ENCODE data around the gene NRP2. TPM values are rescaled to one million over a fixed set of nuclear protein-coding genes. Genes with fewer than 3 reads are reported as not detected.

The NRP2 gene
- total and polyA plus RNA-seq, 2 of the 13 experiments (the other 11 are each of a cell fraction or from before 2014, with no cell fraction given): 0.65 to 1.4 TPM

DNA sequence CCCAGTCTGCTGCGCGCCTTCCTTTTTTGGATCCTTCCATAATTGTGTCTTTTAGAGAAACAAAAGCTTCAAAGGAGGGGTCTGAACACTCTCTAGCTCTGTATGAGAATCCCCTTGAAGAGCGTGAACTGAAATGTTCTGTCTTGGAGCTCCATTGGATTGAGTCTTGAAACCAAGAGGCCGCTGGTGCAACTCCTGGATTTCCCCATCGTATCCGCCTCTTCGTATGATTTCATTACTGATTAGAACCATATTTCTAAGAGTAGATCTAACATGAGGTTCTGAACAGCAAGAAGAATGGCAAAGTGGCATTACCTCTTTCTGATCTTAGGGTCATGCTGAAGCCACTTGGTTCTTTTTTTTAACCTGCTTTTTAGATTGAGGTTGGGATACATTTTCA, 31.4 kb upstream of the NRP2 start (continued):
- TF ChIP-seq ZNF891 (CRISPR knock-in tag; IDR thresholded peaks at IDR 0.05) (no peak), NR2F2 (IDR thresholded peaks at IDR 0.05; ENCODE audit: borderline replicate concordance, low read depth) (no peak), KDM1A (CRISPR knock-in tag; IDR thresholded peaks at IDR 0.05) (no peak), SMAD9 (CRISPR knock-in tag; IDR thresholded peaks at IDR 0.05) (no peak), GTF2F1 (IDR thresholded peaks at IDR 0.05; ENCODE audit: low read length) (no peak), MTF1 (CRISPR knock-in tag; IDR thresholded peaks at IDR 0.05) (no peak)
- TF ChIP-seq, protein P1, sequence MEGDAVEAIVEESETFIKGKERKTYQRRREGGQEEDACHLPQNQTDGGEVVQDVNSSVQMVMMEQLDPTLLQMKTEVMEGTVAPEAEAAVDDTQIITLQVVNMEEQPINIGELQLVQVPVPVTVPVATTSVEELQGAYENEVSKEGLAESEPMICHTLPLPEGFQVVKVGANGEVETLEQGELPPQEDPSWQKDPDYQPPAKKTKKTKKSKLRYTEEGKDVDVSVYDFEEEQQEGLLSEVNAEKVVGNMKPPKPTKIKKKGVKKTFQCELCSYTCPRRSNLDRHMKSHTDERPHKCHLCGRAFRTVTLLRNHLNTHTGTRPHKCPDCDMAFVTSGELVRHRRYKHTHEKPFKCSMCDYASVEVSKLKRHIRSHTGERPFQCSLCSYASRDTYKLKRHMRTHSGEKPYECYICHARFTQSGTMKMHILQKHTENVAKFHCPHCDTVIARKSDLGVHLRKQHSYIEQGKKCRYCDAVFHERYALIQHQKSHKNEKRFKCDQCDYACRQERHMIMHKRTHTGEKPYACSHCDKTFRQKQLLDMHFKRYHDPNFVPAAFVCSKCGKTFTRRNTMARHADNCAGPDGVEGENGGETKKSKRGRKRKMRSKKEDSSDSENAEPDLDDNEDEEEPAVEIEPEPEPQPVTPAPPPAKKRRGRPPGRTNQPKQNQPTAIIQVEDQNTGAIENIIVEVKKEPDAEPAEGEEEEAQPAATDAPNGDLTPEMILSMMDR (CRISPR knock-in tag; IDR thresholded peaks at IDR 0.05): no peak
- TF ChIP-seq, protein P2, sequence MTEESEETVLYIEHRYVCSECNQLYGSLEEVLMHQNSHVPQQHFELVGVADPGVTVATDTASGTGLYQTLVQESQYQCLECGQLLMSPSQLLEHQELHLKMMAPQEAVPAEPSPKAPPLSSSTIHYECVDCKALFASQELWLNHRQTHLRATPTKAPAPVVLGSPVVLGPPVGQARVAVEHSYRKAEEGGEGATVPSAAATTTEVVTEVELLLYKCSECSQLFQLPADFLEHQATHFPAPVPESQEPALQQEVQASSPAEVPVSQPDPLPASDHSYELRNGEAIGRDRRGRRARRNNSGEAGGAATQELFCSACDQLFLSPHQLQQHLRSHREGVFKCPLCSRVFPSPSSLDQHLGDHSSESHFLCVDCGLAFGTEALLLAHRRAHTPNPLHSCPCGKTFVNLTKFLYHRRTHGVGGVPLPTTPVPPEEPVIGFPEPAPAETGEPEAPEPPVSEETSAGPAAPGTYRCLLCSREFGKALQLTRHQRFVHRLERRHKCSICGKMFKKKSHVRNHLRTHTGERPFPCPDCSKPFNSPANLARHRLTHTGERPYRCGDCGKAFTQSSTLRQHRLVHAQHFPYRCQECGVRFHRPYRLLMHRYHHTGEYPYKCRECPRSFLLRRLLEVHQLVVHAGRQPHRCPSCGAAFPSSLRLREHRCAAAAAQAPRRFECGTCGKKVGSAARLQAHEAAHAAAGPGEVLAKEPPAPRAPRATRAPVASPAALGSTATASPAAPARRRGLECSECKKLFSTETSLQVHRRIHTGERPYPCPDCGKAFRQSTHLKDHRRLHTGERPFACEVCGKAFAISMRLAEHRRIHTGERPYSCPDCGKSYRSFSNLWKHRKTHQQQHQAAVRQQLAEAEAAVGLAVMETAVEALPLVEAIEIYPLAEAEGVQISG (CRISPR knock-in tag; IDR thresholded peaks at IDR 0.05): no peak

DNA sequence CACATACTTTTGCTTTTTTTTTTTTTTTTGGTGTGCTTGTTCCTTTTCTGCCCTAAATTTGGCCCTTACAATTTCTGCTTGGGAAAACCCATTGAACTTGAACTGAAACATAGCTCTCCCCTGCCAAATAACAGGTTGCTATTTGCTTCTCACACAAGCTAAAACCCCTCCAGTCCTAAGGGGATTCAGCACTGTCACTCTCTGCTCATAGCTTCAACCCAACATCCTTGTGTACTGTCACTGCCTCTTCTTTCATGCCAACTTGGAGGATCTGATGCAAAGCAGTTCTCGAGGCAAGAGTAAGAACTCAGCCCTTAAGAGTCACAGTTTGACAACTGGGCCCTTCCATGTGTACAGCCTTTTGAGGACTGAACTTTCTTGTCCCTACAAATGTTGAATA, 30.6 kb upstream of the NRP2 start:
- DNase-seq (ENCODE audit: low spot score): no peak
- H4K20me1 ChIP-seq (ENCODE audit: insufficient read depth, low read length): no peaks in the 10 kb centered on the region
- no peaks in the 10 kb centered on the region for H3K4me1 ChIP-seq (ENCODE audit: insufficient read depth, low read length)
- H3K4me3 ChIP-seq (replicated peaks in 1 of 3; ENCODE audit: insufficient read depth in 1 of 3, low read depth in 2 of 3, low read length in 3 of 3): no peak overlapping the region
- intact Hi-C loops (cut with micrococcal nuclease; ENCODE audit: unreplicated experiment): no loop called here
- no peaks in the 10 kb centered on the region for H3K36me3 ChIP-seq (replicated peaks in 1 of 2; ENCODE audit: control insufficient read depth in 1 of 2, insufficient read depth in 2 of 2, low read length in 2 of 2)
- H3K27ac ChIP-seq (ENCODE audit: extremely low read length, insufficient read depth, low read length): no peak overlapping the region
- ATAC-seq: no peak
- TF ChIP-seq ZNF263 (CRISPR knock-in tag; IDR thresholded peaks at IDR 0.05) (no peak), SP5 (CRISPR knock-in tag; IDR thresholded peaks at IDR 0.05; ENCODE audit: borderline replicate concordance, low read depth) (no peak)
- TF ChIP-seq, protein P3, sequence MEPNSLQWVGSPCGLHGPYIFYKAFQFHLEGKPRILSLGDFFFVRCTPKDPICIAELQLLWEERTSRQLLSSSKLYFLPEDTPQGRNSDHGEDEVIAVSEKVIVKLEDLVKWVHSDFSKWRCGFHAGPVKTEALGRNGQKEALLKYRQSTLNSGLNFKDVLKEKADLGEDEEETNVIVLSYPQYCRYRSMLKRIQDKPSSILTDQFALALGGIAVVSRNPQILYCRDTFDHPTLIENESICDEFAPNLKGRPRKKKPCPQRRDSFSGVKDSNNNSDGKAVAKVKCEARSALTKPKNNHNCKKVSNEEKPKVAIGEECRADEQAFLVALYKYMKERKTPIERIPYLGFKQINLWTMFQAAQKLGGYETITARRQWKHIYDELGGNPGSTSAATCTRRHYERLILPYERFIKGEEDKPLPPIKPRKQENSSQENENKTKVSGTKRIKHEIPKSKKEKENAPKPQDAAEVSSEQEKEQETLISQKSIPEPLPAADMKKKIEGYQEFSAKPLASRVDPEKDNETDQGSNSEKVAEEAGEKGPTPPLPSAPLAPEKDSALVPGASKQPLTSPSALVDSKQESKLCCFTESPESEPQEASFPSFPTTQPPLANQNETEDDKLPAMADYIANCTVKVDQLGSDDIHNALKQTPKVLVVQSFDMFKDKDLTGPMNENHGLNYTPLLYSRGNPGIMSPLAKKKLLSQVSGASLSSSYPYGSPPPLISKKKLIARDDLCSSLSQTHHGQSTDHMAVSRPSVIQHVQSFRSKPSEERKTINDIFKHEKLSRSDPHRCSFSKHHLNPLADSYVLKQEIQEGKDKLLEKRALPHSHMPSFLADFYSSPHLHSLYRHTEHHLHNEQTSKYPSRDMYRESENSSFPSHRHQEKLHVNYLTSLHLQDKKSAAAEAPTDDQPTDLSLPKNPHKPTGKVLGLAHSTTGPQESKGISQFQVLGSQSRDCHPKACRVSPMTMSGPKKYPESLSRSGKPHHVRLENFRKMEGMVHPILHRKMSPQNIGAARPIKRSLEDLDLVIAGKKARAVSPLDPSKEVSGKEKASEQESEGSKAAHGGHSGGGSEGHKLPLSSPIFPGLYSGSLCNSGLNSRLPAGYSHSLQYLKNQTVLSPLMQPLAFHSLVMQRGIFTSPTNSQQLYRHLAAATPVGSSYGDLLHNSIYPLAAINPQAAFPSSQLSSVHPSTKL (CRISPR knock-in tag; IDR thresholded peaks at IDR 0.05): no peak
- POLR2A ChIA-PET: no interaction called here
- no peak overlapping the region for H3K4me2 ChIP-seq (ENCODE audit: low read depth, low read length)
- H3K9ac ChIP-seq (ENCODE audit: insufficient read depth, low read depth, low read length): no peak overlapping the region
- H3K9me3 ChIP-seq (ENCODE audit: low read length): no peaks in the 10 kb centered on the region
- no peaks in the 10 kb centered on the region for H3K79me2 ChIP-seq (ENCODE audit: insufficient read depth, low read length)
- 0% methylated on average over 1 of the region's 1 CpG for whole genome bisulfite sequencing (ENCODE audit: low lambda C conversion rate)
- no peaks in the 10 kb centered on the region; a peak in 1 of 5 replicates for H3K27me3 ChIP-seq (ENCODE audit: control insufficient read depth in 1 of 2, insufficient read depth in 2 of 2, low read length in 2 of 2)
- in situ Hi-C loops (cut with HindIII; ENCODE audit: extremely low pct_ligation_motif_present, low pct_unique_long_range_greater_than_20kb): no loop called here
- CTCF ChIA-PET (ENCODE audit: low intra/inter-chr PET ratio, low total read pairs): no interaction called here
- BruUV-seq (replicated peaks): no TSS peak
- H2AFZ ChIP-seq (ENCODE audit: low read length): no peak overlapping the region
- no peak for FAIRE-seq
